Measurements from ENCODE around the gene ZNF324B.
"Not testable (repeated sequence)": the region's sequence is repeated elsewhere in the genome, so short reads cannot be mapped to it uniquely, and the experiment has no call there.

The ZNF324B gene

DNA sequence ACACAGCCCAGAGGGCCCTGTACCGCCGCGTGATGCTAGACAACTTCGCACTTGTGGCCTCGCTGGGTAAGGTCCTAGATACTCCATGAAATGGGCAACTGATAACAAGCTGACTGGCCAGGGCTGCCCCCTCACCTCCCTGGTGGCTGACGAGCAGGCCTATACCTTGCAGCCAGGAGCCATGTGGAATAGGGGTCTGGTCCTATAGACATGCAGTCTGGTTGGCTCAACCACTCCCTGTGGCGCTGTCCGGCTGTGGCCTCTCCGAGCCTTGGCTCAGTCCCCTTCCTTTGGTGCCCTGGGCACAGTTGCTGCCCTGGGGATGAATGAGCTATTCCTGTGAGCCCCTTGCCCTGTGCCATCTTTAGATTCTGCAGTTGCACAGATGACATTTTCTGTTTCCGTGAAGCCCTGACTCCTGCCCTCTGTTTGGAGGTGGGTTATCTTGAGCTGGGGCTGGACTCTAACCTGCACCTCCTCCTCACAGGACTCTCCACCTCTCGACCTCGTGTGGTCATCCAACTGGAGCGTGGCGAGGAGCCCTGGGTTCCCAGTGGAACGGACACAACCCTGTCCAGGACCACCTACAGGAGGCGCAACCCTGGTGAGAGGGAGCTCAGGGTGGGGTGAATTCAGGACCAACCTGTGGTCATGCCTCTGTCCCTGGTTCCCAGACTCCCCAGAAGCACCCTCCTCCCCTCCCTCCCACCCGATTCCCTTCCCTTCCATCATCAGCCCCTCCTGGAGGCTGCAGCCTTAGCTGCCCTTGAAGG is 18.0 kb downstream of the ZNF324B start:
- H3K9me3 Mint-ChIP-seq, result no peaks in the 10 kb centered on the region
- H3K27me3 Mint-ChIP-seq, result peaks cover 3% of the 10 kb centered on the region
- peaks cover 31% of the 10 kb centered on the region for H3K4me1 Mint-ChIP-seq (ENCODE audit: low read depth)
- H3K27ac Mint-ChIP-seq, result peak overlapping the region; percentile 47
- peak overlapping the region; percentile 90 for H3K4me3 Mint-ChIP-seq
- peaks cover 61% of the 10 kb centered on the region for H3K36me3 Mint-ChIP-seq (ENCODE audit: low read depth)
- no peak for DNase-seq

DNA sequence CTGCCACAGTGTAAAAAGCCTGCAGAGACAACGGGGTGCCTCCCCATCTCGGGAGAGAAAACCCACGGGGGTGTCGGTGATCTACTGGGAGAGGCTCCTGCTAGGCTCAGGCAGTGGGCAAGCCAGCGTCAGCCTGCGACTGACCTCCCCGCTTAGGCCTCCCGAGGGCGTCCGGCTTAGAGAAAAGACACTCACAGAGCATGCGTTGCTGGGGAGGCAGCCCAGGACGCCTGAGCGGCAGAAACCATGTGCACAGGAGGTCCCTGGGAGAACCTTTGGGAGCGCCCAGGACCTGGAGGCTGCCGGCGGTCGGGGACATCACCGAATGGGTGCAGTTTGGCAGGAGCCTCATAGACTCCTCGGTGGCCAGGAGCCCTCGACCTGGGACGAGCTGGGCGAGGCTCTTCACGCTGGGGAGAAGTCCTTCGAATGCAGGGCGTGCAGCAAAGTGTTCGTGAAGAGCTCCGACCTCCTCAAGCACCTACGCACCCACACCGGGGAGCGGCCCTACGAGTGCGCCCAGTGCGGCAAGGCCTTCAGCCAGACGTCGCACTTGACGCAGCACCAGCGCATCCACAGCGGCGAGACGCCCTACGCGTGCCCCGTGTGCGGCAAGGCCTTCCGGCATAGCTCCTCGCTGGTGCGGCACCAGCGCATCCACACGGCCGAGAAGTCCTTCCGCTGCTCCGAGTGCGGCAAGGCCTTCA is 19.6 kb downstream of the ZNF324B start:
- H3K9me3 Mint-ChIP-seq, DNase-seq, H3K27me3 Mint-ChIP-seq, H3K27ac Mint-ChIP-seq, H3K4me3 Mint-ChIP-seq: not testable (repeated sequence)
- peaks cover 44% of the 10 kb centered on the region for H3K4me1 Mint-ChIP-seq (ENCODE audit: low read depth)
- H3K36me3 Mint-ChIP-seq (ENCODE audit: low read depth), result peaks cover 61% of the 10 kb centered on the region

- Mint-ChIP-seq H3K36me3 (ENCODE audit: low read depth) (peaks cover 61% of the 10 kb centered on the region), H3K4me1 (ENCODE audit: low read depth) (peaks cover 45% of the 10 kb centered on the region), H3K27me3 (no peaks in the 10 kb centered on the region), H3K27ac (no peak overlapping the region), H3K9me3 (no peaks in the 10 kb centered on the region), H3K4me3 (no peak overlapping the region)
- DNase-seq, result no peak
Measured at GRCh38 chr19:58471736-58472135, 20.3 kb downstream of the ZNF324B start.

- DNase-seq, result no peak
- Mint-ChIP-seq H3K4me3 (peak overlapping the region; percentile 13), H3K36me3 (ENCODE audit: low read depth) (peaks cover 54% of the 10 kb centered on the region), H3K4me1 (ENCODE audit: low read depth) (peaks cover 36% of the 10 kb centered on the region), H3K27me3 (no peaks in the 10 kb centered on the region), H3K9me3 (no peaks in the 10 kb centered on the region), H3K27ac (peak overlapping the region; percentile 10)
Measured at GRCh38 chr19:58473775-58474174, 22.4 kb downstream of the ZNF324B start.

DNA sequence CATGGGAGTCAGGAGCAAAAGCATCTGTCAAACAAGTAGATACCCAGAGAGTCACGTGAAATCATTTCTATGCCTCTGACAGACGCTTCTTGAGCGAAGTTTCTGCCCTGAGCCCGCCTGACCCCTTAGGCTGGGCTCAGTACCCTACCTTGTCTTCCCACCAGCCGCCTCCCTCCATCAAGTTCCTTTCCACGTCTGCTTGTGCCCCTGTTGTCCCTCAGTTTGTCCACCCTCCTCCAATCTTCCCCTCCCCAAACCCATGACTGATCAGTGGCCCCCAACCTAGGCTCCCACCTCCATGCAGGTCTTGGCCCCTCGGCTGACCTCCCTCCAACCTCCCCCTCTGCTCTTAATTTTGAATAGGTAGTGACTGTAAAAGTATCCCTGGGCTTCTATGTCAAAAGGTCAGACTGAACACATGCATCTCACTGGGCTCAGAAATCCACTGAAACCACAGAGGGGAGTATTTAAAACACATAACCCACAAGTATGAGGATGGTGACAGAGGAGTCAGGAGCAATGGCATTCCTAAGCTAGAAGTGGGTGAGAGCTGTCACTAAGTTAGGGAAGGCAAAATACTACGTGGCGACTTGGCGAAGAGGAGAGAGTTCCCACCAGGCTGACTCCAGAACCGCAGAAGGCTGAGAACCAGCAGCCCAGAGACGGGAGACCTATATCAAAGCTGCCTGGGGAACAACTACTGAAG is 23.0 kb downstream of the ZNF324B start:
- peaks cover 29% of the 10 kb centered on the region for H3K4me1 Mint-ChIP-seq (ENCODE audit: low read depth)
- no peaks in the 10 kb centered on the region for H3K27me3 Mint-ChIP-seq
- peak overlapping the region; percentile 99 for H3K27ac Mint-ChIP-seq
- peaks cover 54% of the 10 kb centered on the region for H3K36me3 Mint-ChIP-seq (ENCODE audit: low read depth)
- no peak for DNase-seq
- H3K9me3 Mint-ChIP-seq, result no peaks in the 10 kb centered on the region
- peak overlapping the region; percentile 13 for H3K4me3 Mint-ChIP-seq

- Mint-ChIP-seq H3K4me3 (peak overlapping the region; percentile 88), H3K9me3 (no peaks in the 10 kb centered on the region), H3K4me1 (ENCODE audit: low read depth) (peaks cover 28% of the 10 kb centered on the region), H3K36me3 (ENCODE audit: low read depth) (peaks cover 49% of the 10 kb centered on the region), H3K27me3 (no peaks in the 10 kb centered on the region), H3K27ac (peak overlapping the region; percentile 99)
- no peak for DNase-seq
Measured at GRCh38 chr19:58474997-58475713, 23.7 kb downstream of the ZNF324B start.

DNA sequence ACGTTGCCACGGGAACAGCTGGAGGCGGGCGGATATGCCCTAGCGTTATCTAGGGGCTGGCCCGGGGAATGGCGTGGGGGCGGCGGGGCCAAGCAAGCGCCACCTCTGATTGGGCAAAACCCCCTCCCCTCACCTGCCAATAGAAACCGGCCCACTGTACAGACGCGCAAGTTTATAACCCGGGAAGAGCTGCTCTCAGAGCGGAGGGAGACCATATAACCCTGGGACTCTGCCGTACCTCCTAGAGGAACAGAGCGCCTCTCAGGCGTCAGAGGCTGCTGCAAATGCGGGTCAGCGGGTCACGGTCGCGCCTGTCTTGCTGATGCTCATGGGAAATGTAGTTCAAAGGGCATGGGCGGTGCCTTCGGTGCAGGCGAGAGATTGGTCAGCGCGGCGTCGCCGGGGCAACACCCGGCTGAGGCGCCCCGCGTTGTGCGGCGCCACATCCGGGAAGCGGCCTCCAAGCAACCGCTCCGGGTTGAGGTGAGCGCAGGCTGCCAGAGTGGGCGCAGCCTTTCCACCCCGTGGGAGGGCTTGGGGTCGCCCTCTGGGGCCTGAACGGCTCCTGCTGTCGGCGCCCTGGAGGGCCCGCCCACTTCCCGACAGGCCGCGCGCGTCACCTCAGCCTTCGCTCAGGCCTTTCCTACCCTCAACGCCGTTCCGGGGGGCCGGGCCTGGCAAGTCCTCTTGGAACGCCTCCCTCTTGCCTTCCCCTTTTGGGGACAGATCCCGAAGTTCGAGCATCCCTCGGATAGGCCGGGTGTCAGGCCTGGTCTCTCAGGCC is 24.5 kb downstream of the ZNF324B start, which contains the start of gene ZNF446:
TSS of gene ZNF446 (plus strand) at position 639 of the 784 bp plus-strand sequence. CDS start 867 bp downstream, outside the sequence.
- H3K27me3 Mint-ChIP-seq, result no peaks in the 10 kb centered on the region
- DNase-seq, result peak; percentile 96
- H3K36me3 Mint-ChIP-seq (ENCODE audit: low read depth), result peaks cover 43% of the 10 kb centered on the region
- no peaks in the 10 kb centered on the region for H3K9me3 Mint-ChIP-seq
- H3K4me3 Mint-ChIP-seq, result peak within 1 kb of the TSS; percentile 88
- H3K27ac Mint-ChIP-seq, result peak within 1 kb of the TSS; percentile 99
- peaks cover 28% of the 10 kb centered on the region for H3K4me1 Mint-ChIP-seq (ENCODE audit: low read depth)

- Mint-ChIP-seq H3K4me1 (ENCODE audit: low read depth) (peaks cover 28% of the 10 kb centered on the region), H3K27me3 (no peaks in the 10 kb centered on the region), H3K9me3 (no peaks in the 10 kb centered on the region), H3K27ac (peak overlapping the region; percentile 99), H3K36me3 (ENCODE audit: low read depth) (peaks cover 46% of the 10 kb centered on the region), H3K4me3 (peak overlapping the region; percentile 88)
- no peak for DNase-seq
Measured at GRCh38 chr19:58476498-58477015, 25.1 kb downstream of the ZNF324B start.

DNA sequence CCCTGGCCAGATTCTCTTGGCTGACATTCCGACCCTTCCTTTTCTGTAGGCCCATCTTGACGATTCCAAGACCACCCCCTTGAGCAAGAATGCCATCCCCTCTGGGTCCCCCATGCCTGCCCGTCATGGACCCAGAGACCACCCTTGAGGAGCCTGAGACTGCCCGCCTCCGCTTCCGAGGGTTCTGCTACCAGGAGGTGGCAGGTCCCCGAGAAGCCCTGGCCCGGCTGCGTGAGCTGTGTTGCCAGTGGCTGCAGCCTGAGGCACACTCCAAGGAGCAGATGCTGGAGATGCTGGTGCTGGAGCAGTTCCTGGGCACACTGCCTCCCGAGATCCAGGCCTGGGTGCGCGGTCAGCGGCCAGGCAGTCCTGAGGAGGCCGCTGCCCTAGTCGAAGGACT is 25.7 kb downstream of the ZNF324B start:
- no peak for DNase-seq
- Mint-ChIP-seq H3K36me3 (ENCODE audit: low read depth) (peaks cover 46% of the 10 kb centered on the region), H3K27me3 (no peaks in the 10 kb centered on the region), H3K27ac (peak overlapping the region; percentile 99), H3K9me3 (no peaks in the 10 kb centered on the region), H3K4me3 (peak overlapping the region; percentile 88), H3K4me1 (ENCODE audit: low read depth) (peaks cover 28% of the 10 kb centered on the region)

DNA sequence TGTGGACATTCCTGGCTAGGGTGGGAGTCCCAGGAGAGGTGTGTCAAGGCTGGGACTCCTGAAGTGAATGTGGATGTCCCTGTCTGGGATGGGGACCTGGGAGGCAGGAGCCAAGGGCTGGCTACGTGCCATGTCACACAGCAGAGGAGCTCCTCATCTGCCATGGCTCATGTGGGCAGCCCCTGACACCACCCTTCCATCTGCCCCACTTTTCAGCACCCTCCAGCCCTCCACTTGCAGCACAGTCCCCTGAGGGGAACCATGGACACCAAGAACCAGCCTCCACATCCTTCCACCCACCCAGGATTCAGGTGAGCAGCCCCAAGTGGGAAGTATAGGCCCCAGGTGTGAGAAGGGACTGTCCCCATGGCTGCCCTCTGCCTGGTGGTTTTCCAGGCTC is 26.4 kb downstream of the ZNF324B start:
- Mint-ChIP-seq H3K27ac (peak overlapping the region; percentile 99), H3K4me3 (no peak overlapping the region), H3K36me3 (ENCODE audit: low read depth) (peaks cover 46% of the 10 kb centered on the region), H3K9me3 (no peaks in the 10 kb centered on the region), H3K4me1 (ENCODE audit: low read depth) (peaks cover 27% of the 10 kb centered on the region), H3K27me3 (no peaks in the 10 kb centered on the region)
- DNase-seq, result no peak

GRCh38 chr19:58479303-58479702 is 27.9 kb downstream of the ZNF324B start:
- DNase-seq, result no peak
- Mint-ChIP-seq H3K9me3 (no peaks in the 10 kb centered on the region), H3K4me3 (no peak overlapping the region), H3K27me3 (no peaks in the 10 kb centered on the region), H3K27ac (peak overlapping the region; percentile 56), H3K36me3 (ENCODE audit: low read depth) (peaks cover 36% of the 10 kb centered on the region), H3K4me1 (ENCODE audit: low read depth) (peaks cover 25% of the 10 kb centered on the region)

- Mint-ChIP-seq H3K4me1 (ENCODE audit: low read depth) (peaks cover 19% of the 10 kb centered on the region), H3K36me3 (ENCODE audit: low read depth) (peaks cover 36% of the 10 kb centered on the region), H3K27ac (no peak overlapping the region), H3K9me3 (no peaks in the 10 kb centered on the region), H3K27me3 (no peaks in the 10 kb centered on the region), H3K4me3 (no peak overlapping the region)
- DNase-seq, result no peak
Measured at GRCh38 chr19:58479736-58480480, 28.5 kb downstream of the ZNF324B start.

DNA sequence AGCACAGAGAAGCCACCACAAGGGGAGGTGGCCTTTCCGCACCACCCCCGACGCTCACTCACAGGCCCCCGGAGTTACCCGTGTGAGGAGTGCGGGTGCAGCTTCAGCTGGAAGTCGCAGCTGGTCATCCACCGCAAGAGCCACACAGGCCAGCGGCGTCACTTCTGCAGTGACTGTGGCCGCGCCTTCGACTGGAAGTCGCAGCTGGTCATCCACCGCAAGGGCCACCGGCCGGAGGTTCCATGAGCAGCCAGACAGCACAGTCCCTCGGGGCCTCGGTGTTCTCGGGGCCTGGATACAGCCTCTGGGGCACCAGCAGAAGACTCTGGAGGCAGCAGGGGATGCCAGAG is 29.0 kb downstream of the ZNF324B start:
- H3K4me3 Mint-ChIP-seq, result no peak overlapping the region
- no peak overlapping the region for H3K27ac Mint-ChIP-seq
- no peak for DNase-seq
- no peaks in the 10 kb centered on the region for H3K9me3 Mint-ChIP-seq
- no peaks in the 10 kb centered on the region for H3K27me3 Mint-ChIP-seq
- peaks cover 36% of the 10 kb centered on the region for H3K36me3 Mint-ChIP-seq (ENCODE audit: low read depth)
- peaks cover 14% of the 10 kb centered on the region for H3K4me1 Mint-ChIP-seq (ENCODE audit: low read depth)

All from activated T-cell treated with anti-CD3 and anti-CD28 coated beads, Interleukin-2, amount 50 U/mL, for 24 hours (primary cell).